Measurements from ENCODE around the gene FXYD1.

FXYD1 gene

DNA sequence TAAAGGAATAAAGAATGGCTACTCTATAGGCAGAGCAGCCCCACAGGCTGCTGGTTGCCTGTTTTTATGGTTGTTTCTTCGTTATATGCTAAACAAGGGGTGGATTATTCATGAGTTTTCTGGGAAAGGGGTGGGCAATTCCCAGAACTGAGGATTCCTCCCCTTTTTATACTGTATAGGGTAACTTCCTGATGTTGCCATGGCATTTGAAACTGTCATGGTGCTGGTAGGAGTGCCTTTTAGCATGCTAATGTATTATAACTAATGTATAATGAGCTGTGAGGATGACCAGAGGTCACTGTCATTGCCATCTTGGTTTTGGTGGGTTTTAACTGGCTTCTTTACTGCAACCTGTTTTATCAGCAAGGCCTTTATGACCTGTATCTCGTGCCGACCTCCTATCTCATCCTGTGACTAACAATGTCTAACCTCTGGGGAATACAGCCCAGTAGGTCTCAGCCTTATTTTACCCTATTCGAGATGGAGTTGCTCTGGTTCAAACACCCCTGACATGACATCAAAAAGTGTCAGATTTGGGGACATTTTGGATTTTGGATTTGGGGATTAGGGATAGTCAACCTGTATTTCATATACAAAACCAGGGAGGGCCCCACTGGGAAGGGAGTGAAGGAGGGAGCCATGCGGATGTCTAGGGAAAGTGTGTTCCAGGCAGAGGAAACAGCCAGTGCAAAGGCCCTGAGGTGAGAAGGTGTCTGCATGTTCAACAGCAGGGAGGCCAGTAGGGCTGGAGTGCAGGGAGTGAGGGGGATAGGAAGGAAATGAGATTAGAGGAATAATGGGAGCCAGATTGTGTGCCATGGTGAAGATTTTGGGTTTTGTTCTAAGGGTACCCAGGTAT, 26.8 kb downstream of the FXYD1 start:
- DNase-seq = no peak

DNA sequence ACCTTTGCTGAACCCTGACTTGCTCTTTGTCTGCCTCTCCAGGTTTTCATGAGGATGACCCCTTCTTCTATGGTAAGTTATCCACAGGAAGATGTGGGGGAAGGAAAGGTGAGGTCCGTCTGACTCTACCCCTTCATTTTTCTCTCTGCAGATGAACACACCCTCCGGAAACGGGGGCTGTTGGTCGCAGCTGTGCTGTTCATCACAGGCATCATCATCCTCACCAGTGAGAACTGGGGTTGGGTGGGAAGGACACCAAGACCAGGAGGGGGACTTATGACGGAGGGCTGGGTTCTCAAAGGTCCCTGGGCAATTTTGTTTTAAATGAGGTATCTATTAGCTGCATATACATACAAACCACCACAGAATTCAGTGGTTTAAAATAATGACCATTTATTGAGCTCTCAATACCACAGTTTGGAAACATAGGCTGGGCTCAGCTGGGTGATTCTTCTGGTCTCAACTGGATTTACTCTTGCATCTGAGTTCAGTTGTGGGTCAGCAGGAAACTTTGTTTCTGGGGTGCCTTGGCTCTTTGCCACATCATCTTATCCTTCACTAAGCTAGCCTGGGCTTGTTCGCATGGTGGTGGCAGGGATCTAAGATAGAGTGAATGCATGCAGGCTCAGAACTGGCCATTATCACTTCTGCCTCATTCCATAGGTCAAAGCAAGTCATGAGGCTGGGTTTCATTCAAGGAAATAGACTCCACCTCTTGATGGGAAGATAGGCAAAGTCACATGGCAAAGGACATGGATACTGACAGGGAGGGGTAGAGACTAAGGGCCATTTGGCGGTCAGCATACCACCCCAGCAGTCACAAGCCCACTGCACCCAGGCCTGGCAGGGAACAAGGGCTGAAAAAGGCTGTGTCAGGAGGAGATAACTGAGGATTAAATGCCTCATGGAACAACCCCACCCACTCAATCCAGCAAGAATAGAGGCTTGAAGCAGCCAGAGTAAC, 27.8 kb downstream of the FXYD1 start:
- DNase-seq = no peak

DNA sequence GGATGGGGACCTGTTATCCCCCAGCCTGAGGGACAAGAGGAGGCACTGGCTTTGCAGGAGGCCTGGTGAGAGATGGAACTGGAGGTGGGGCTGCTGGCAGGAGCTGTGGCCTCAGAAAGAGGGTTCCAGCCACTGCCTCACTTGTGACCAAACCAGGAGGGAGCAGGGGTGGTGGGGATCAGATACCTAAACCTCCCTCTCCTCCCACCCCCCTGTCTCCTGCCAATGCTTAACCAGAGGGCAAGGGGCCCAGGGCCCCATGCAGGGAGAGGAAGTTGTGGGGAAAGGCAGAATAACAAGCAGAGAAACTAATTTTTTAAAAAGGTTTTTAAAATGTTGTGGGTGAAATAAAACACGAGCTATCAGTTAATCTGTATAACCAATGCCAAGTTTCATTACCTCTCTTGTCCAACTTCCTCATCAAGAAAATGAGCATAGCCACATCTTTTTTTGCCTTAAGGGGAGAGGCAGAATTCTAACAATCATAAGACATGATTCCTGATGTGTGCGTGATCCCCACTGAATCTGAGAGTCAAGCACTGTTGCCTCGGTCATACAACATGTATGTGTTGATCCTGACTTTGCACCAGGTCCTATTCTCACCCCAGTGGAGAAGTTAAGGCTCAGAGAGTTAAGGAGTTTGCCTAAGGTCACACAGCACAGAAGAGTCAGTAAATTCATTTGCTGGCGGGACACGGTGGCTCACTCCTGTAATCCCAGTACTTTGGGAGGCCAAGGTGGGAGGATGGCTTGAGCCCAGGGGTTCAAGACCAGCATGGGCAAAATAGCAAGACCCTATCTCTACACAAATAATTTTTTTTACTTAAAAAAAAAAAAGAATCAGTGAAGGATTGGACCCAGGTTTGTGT, 28.9 kb downstream of the FXYD1 start:
- DNase-seq = no peak

DNA sequence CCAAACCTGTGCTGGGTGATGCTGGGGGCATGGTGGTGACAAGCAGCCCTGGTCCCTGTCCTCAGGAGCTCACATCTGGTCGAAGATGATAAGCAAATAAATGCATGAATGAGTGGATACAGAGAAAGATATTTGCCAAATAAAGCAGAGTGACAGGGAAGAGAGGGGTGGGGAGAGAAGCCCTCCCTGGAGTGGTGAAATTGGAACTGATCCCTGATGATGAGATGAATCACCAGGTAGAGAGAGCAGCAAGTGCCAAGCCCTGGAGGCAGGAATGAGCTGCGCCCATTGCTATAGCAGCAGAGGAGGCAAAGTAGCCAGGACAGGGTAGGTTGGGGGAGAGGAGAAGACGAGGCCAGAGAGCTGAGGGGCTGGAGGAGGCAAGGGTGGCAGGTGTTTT, 29.6 kb downstream of the FXYD1 start:
- no peak for DNase-seq

DNA sequence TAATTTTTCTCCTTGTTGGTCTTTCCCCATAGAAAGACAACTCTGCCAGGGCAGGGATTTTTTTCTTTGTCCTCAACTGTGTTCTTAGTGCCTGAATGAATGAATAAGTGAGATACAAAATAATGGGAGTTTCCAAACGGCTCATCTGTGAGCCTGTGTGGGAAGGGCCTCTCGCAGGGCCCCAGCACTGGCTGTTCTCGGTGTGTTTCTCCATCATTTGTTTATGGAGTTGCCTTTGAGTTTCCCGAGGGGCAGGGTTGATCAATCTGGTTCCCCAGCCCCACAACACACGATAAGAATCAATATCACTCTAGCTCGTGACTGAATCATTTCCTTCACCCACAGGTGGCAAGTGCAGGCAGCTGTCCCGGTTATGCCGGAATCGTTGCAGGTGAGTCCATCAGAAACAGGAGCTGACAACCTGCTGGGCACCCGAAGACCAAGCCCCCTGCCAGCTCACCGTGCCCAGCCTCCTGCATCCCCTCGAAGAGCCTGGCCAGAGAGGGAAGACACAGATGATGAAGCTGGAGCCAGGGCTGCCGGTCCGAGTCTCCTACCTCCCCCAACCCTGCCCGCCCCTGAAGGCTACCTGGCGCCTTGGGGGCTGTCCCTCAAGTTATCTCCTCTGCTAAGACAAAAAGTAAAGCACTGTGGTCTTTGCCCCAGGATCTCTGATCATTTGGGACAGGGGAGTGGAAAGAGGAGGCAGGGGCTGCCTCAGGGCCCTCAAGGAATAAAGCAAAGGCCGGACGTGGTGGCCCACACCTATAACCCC, 30.8 kb downstream of the FXYD1 start:
- no peak for DNase-seq

DNA sequence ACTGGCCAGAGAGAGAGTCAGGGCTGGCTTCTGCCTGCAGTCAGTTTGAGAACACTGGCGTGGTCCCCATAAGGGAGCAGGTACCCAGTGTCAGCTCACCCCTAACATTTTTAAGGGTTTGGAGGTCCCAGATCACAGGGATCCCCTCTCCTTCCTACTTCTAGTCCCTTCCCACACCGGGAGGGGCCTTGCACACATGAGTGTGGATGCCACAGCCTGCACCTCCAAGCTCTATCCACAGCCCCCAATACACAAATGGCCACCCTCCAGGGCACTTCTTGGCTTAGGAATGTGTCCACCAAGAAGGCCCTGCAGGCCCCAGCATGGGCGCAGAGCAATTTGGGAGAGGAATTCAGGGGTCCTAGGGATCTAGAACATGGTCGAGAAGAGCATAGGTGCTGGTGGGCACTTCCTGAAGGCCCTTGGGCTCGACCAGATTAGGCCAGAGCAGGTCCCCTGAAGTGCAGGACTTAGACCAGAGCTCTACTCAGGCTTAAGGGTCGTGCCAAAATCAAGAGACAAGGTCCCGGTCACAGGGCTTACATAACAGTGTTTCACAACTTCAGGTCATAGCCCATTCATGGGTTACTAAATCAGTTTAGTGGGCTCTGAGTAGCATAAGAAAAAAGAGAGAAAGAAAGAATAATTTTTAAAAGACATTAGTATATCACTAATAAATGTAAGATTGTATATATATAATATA, 31.9 kb downstream of the FXYD1 start:
- no peak for DNase-seq

DNA sequence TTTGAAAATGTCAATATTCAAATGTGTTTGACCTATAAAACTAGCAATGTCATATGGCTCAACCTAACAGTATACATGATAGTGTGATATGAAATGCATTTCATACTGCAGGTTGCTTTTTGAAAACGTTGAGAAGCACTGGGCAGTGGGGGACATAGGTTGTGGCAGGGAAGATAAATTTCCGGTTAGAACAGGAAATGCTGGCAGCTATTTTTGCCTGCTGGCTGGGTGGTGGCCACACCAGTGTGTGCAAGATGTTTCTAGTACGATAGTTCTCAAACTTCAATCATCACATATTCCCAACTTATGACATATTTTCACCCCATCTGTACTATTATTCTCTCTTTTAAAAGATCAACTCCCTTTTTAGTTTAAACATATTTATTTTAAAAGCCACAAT, 33.1 kb downstream of the FXYD1 start:
- DNase-seq = no peak

DNA sequence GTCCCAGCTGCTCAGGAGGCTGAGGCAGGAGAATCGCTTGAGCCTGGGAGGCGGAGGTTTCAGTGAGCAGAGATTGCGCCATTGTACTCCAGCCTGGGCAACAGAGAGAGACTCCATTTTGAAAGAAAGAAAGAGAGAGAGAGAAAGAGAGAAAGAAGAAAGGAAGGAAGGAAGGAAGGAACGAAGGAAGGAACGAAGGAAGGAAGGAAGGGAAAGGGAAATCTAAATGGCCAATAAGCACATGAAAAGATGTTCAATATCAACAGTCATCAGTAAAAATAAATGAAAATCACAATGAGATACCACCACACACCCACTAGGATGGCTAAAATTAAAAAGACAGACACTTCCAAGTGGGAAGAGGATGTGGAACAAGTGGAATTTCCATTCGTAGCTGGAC, 35.6 kb downstream of the FXYD1 start:
- DNase-seq = no peak

DNA sequence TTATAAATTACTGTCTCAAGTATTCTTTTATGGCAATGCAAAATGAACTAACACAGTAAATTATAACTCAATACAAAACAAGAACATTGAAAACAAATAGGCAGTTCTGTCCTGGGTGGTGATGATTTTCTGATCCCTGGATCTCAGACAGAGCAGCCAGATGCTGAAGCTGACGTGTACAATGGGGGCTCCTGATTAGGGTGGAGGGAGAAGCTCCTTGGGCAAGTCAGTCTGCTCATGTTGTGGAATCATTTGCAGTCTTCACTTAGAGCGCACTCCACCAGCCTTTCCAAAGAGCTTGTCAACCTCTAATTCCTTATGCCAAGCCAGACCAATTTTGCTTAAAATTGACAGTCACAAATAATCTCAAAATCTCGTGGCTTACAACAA, 37.6 kb downstream of the FXYD1 start:
- DNase-seq = no peak

DNA sequence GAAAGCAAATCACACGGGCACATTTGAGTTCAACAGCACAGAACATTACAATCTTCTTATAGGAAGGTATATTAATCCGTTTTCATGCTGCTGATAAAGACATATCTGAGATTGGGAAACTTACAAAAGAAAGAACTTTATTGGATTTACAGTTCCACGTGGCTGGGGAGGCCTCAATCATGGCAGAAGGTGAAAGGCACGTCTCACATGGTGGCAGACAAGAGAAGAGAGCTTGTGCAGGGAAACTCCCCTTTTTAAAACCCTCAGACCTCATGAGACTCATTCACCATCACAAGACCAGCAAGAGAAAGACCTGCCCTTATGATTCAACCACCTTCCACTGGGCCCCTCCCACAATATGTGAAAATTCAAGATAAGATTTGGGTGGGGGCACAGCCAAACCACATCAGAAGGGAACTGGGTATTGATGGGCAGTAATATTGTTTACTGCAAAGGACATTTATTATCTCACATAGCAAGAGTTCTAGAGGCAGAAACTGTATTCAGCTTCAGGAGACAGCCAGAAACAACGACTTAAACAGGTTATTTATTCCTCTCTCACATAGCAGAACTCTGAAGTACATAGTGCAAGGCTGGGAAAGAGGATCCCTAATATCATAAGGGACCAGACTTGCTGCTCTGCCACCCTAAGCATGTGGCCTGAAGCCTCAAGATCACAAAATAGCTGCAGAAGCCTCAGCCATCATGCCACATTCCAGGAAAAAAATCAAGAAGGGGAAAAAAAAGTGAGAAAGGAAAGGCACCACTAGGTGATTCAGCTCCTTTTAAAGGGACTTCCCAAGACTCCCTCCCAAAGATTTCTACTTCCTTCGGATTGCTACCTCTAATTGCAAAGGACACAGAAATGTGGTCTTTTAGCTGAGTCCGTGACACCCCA, 39.0 kb downstream of the FXYD1 start:
- DNase-seq = no peak

DNA sequence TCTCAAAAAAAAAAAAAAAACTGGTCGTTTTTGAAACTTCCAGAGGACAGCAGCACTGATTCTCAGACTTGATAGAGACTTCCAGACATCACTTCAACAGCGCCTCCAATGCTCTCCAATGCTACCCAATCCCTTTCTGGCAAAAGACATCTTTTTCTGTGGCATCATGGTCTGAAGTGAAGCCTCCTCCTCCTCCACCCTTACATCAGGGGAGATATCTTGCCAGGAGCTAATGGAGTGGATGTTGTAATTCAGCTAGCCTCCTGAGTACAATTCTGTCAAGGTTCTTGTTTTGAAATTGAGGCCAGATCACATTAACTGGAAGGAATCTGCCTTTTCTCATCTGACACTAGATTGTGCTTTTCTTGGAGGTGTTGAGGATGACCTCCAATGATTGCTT, 40.1 kb downstream of the FXYD1 start:
- DNase-seq = no peak

DNA sequence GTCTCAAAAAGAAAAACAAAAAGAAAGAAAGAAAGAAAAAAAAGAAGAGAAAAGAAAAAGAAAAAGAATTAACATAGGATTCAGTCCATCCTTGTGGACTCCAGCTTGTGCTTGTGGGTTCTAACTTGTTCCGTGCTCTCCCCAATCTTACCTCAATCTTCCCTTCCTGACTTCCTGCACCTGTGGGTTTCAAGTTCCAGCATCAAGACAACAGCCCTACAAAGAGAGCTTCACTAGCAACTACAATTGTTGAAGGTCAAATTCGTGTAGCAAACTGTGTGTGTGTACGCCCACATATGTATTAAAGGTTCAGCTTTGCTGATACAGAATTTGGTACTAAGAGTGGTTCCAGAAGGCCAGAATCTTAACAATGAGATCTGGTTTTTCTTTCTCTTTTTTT, 41.2 kb downstream of the FXYD1 start:
- no peak for DNase-seq

DNA sequence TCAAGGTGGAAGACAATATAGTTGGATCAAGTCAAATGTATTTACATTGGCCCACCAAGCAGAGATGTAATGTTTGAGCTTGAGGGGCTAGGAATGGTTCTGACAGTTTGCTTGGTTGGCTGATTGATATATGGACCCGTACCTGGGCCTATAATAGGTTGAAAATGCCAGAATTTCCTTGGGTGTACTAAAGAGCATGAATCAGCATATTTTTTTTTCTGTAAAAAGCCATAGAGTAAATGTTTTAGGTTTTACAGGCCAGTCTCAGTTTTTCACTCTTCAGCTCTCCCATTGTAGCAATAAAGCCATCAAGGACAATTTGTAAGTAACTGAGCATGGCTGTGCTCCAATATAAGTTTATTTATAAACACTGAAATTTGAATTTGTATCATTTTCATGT, 42.8 kb downstream of the FXYD1 start:
- no peak for DNase-seq

DNA sequence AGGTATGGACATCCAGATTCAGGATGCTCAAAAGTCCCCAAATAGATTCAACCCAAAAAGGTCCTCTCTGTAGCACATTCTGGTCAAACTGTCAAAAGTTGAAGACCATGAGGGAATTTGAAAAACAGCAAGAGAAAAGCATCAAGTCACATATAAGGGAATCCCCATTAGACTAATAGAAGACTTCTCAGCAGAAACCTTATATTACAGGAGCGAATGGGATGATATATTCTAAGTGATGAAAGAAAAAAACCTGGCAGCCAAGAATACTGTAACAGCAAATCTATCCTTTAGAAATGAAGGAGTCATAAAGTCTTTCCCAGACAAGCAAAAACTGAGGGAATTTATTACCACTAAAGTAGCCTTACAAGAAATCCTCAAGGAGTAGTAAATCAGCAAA, 45.6 kb downstream of the FXYD1 start:
- no peak for DNase-seq

DNA sequence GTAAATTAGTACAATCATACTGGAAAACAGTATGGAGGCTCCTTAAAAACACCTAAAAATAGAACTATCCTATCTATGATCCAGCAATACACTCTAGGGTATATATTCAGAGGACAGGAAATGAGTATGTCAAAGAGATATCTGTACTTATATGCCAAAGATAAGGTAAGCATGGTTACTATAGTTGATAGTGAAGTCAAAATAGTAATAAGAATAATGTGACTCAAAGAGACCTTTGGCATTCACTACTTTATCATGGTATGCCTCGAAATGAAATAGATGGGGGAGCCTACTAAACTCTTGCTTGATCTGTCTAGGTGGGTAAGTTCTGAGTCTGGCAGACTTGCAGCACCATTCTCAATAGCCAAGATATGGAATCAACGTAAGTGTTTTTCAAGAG, 46.3 kb downstream of the FXYD1 start:
- no peak for DNase-seq
